ENCODE measurements around the gene MTCL1.

The MTCL1 gene

DNA sequence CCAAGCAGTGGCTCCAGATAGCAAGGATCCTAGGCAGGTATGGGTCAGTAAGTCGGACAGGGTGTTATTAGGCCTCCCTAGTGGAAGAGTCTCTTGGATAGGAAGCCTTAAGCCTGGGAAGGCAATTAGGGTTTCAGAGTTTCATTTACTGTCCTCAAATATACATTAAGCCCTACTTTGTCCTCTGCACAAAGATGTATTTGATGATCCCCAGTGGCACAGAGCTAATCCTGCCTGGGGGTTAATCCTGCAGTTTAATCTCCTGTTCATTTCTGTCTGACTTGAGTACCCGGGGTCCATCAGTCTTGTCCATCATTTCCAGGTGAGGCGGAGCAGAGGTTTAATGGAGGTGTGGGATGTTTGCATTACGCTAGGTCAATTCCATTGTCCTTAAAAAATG lies 62.0 kb downstream of the MTCL1 start:
- Histone ChIP-seq H3K4me2 (no peak overlapping the region), H3K4me1 (ENCODE audit: low read depth, poor library complexity, severe bottlenecking) (no peaks in the 10 kb centered on the region), H3K27ac (no peak overlapping the region), H4K20me1 (ENCODE audit: insufficient read depth) (no peaks in the 10 kb centered on the region), H2AFZ (ENCODE audit: low read depth) (no peak overlapping the region), H3K36me3 (ENCODE audit: insufficient read depth) (no peaks in the 10 kb centered on the region), H3K9ac (no peak overlapping the region), H3K79me2 (ENCODE audit: insufficient read depth, low read depth) (no peaks in the 10 kb centered on the region), H3K4me3 (IDR thresholded peaks at IDR 0.05; ENCODE audit: insufficient read depth, low read depth, low read length) (no peak overlapping the region), H3K27me3 (ENCODE audit: insufficient read depth, low read depth) (no peaks in the 10 kb centered on the region)
- TF ChIP-seq, protein P1, sequence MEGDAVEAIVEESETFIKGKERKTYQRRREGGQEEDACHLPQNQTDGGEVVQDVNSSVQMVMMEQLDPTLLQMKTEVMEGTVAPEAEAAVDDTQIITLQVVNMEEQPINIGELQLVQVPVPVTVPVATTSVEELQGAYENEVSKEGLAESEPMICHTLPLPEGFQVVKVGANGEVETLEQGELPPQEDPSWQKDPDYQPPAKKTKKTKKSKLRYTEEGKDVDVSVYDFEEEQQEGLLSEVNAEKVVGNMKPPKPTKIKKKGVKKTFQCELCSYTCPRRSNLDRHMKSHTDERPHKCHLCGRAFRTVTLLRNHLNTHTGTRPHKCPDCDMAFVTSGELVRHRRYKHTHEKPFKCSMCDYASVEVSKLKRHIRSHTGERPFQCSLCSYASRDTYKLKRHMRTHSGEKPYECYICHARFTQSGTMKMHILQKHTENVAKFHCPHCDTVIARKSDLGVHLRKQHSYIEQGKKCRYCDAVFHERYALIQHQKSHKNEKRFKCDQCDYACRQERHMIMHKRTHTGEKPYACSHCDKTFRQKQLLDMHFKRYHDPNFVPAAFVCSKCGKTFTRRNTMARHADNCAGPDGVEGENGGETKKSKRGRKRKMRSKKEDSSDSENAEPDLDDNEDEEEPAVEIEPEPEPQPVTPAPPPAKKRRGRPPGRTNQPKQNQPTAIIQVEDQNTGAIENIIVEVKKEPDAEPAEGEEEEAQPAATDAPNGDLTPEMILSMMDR (conservative IDR thresholded peaks at IDR 0.05; ENCODE audit: low read depth, low read length), result no peak

- no peaks in the 10 kb centered on the region for H3K36me3 ChIP-seq (ENCODE audit: insufficient read depth)
- no peaks in the 10 kb centered on the region for H3K4me1 ChIP-seq (ENCODE audit: low read depth, poor library complexity, severe bottlenecking)
- no peak overlapping the region for H3K27ac ChIP-seq
- H3K4me2 ChIP-seq, result no peak overlapping the region
- no peak overlapping the region for H2AFZ ChIP-seq (ENCODE audit: low read depth)
- no peaks in the 10 kb centered on the region for H3K79me2 ChIP-seq (ENCODE audit: insufficient read depth, low read depth)
- no peak overlapping the region for H3K4me3 ChIP-seq (IDR thresholded peaks at IDR 0.05; ENCODE audit: insufficient read depth, low read depth, low read length)
- no peaks in the 10 kb centered on the region for H4K20me1 ChIP-seq (ENCODE audit: insufficient read depth)
- H3K27me3 ChIP-seq (ENCODE audit: insufficient read depth, low read depth), result no peaks in the 10 kb centered on the region
- TF ChIP-seq, protein P1 (conservative IDR thresholded peaks at IDR 0.05; ENCODE audit: low read depth, low read length), result no peak
- no peak overlapping the region for H3K9ac ChIP-seq
These were observed 64.2 kb downstream of the MTCL1 start for GRCh38 chr18:8769509-8770095.

- H2AFZ ChIP-seq (ENCODE audit: low read depth), result no peak overlapping the region
- H4K20me1 ChIP-seq (ENCODE audit: insufficient read depth), result no peaks in the 10 kb centered on the region
- no peaks in the 10 kb centered on the region for H3K36me3 ChIP-seq (ENCODE audit: insufficient read depth)
- H3K27me3 ChIP-seq (ENCODE audit: insufficient read depth, low read depth), result no peaks in the 10 kb centered on the region
- H3K4me3 ChIP-seq (IDR thresholded peaks at IDR 0.05; ENCODE audit: insufficient read depth, low read depth, low read length), result no peak overlapping the region
- no peak overlapping the region for H3K27ac ChIP-seq
- no peaks in the 10 kb centered on the region for H3K4me1 ChIP-seq (ENCODE audit: low read depth, poor library complexity, severe bottlenecking)
- no peak overlapping the region for H3K9ac ChIP-seq
- H3K79me2 ChIP-seq (ENCODE audit: insufficient read depth, low read depth), result no peaks in the 10 kb centered on the region
- TF ChIP-seq, protein P1 (conservative IDR thresholded peaks at IDR 0.05; ENCODE audit: low read depth, low read length), result no peak
- no peak overlapping the region for H3K4me2 ChIP-seq
These were observed 65.3 kb downstream of the MTCL1 start for GRCh38 chr18:8770657-8771056.

GRCh38 chr18:8771930-8772329 lies 66.6 kb downstream of the MTCL1 start:
- no peaks in the 10 kb centered on the region for H4K20me1 ChIP-seq (ENCODE audit: insufficient read depth)
- H3K4me2 ChIP-seq, result no peak overlapping the region
- no peaks in the 10 kb centered on the region for H3K27me3 ChIP-seq (ENCODE audit: insufficient read depth, low read depth)
- no peaks in the 10 kb centered on the region for H3K4me1 ChIP-seq (ENCODE audit: low read depth, poor library complexity, severe bottlenecking)
- no peak overlapping the region for H3K4me3 ChIP-seq (IDR thresholded peaks at IDR 0.05; ENCODE audit: insufficient read depth, low read depth, low read length)
- no peaks in the 10 kb centered on the region for H3K79me2 ChIP-seq (ENCODE audit: insufficient read depth, low read depth)
- TF ChIP-seq, protein P1 (conservative IDR thresholded peaks at IDR 0.05; ENCODE audit: low read depth, low read length), result no peak
- no peak overlapping the region for H3K9ac ChIP-seq
- H3K27ac ChIP-seq, result no peak overlapping the region
- no peaks in the 10 kb centered on the region for H3K36me3 ChIP-seq (ENCODE audit: insufficient read depth)
- H2AFZ ChIP-seq (ENCODE audit: low read depth), result no peak overlapping the region

All from KMS-11 (cell line).